GM20000 (cell line): Measurements from ENCODE around the gene FAM89B.

Experiments
- DNase-seq: peaks from one replicate; pipeline ENCODE4 v3.0.0; 2012; ENCODE audit warnings: low spot score
- CTCF ChIP-seq: IDR thresholded peaks from 2 replicates; pipeline ENCODE4 v1.5.1; 2012; ENCODE audit warnings: mild to moderate bottlenecking, control low read depth; ENCODE audit errors: extremely low read depth, missing control alignments

Gene FAM89B

GRCh38 chr11:65542738-65543390, 29.5 kb upstream of the FAM89B start:
- no peak for DNase-seq

GRCh38 chr11:65545853-65546216, 26.5 kb upstream of the FAM89B start:
- TF ChIP-seq CTCF: no peak

More at GRCh38 chr11:65542738-65543390, 29.5 kb upstream of the FAM89B start:
- no peak for TF ChIP-seq CTCF

GRCh38 chr11:65546217-65546958, 25.9 kb upstream of the FAM89B start:
- TF ChIP-seq CTCF: no peak
- DNase-seq: peak; percentile 99

More at GRCh38 chr11:65545853-65546216, 26.5 kb upstream of the FAM89B start:
- no peak for DNase-seq

GRCh38 chr11:65547446-65548125, 24.8 kb upstream of the FAM89B start:
- no peak for DNase-seq
- no peak for TF ChIP-seq CTCF

GRCh38 chr11:65548395-65548794, 23.9 kb upstream of the FAM89B start:
- DNase-seq: no peak
- TF ChIP-seq CTCF: no peak

- TF ChIP-seq CTCF: no peak
- no peak for DNase-seq
Measured at GRCh38 chr11:65549096-65549495, 23.2 kb upstream of the FAM89B start.
